Panc1 (cell line): ENCODE results near the gene BABAM2. TPM values are rescaled to one million over a fixed set of nuclear protein-coding genes. Genes with fewer than 3 reads are reported as not detected.

Source experiments
- ATAC-seq: fragments of 200-7000 bp; cut with Tn5 transposase; 2 replicates; pipeline ENCODE4 v1.9.1; 2020; ENCODE audit warnings: mild to moderate bottlenecking, moderate library complexity
- BruUV-seq: library from RNA; stranded (reverse); fragments of 400-500 nt; replicated peaks from 2 replicates; lab custom pipeline; 2021; lab: Mats Ljungman, UMichigan
- CTCF ChIA-PET: fragments of 300-600 bp; sonication (Branson Sonifier 250); formaldehyde crosslinking; loops from one replicate; lab custom pipeline; 2022; ENCODE audit warnings: antibody characterized with exemption; lab: Charles Lee
- POLR2A ChIA-PET: fragments of 300-600 bp; sonication (Branson Sonifier 250); formaldehyde crosslinking; loops from one replicate; lab custom pipeline; 2022; ENCODE audit warnings: antibody characterized with exemption; lab: Charles Lee
- DNase-seq: peaks from one replicate; pipeline ENCODE4 v3.0.0-alpha.2; 2010; ENCODE audit warnings: low read depth, low spot score
- H3K27ac ChIP-seq: 2 replicates; pipeline ENCODE4 v1.5.1; 2011; ENCODE audit warnings: mild to moderate bottlenecking, low read length, inconsistent platforms
- H3K27me3 ChIP-seq: fragments of 200-500 bp; sonication (Bioruptor generic); 2 replicates; pipeline ENCODE4 v1.6.0; 2014; ENCODE audit warnings: low read length, inconsistent platforms; ENCODE audit not compliant: control insufficient read depth, insufficient read depth
- H3K36me3 ChIP-seq: fragments of 200-500 bp; sonication (Bioruptor generic); 2 replicates; pipeline ENCODE4 v1.5.1; 2014; ENCODE audit warnings: inconsistent platforms, mild to moderate bottlenecking, low read length, moderate library complexity; ENCODE audit not compliant: control insufficient read depth, insufficient read depth
- H3K4me1 ChIP-seq: 2 replicates; pipeline ENCODE4 v1.5.1; 2011; ENCODE audit warnings: inconsistent platforms, mild to moderate bottlenecking, low read length, moderate library complexity; ENCODE audit not compliant: control insufficient read depth, insufficient read depth
- H3K4me3 ChIP-seq, 2 experiments: 2 replicates each; pipeline ENCODE4 v1.5.1; 2011 to 2012; ENCODE audit warnings: low read depth in 2 of 2, low read length in 2 of 2, mild to moderate bottlenecking in 2 of 2, inconsistent platforms in 1 of 2, moderate library complexity in 1 of 2
- H3K9me3 ChIP-seq: fragments of 200-500 bp; sonication (Bioruptor generic); 2 replicates; pipeline ENCODE4 v1.5.1; 2014; ENCODE audit warnings: low read depth, mild to moderate bottlenecking, inconsistent platforms, low read length, moderate library complexity; ENCODE audit not compliant: control insufficient read depth, insufficient read depth
- CTCF ChIP-seq: fragments of 450-650 bp; IDR thresholded peaks from 2 replicates; pipeline ENCODE4 v1.5.1; 2017; ENCODE audit warnings: mild to moderate bottlenecking
- POLR2AphosphoS5 ChIP-seq: IDR thresholded peaks from 2 replicates; pipeline ENCODE4 v1.6.1; 2012; ENCODE audit warnings: mild to moderate bottlenecking, low read depth, low read length, moderate library complexity
- REST ChIP-seq, 2 experiments: IDR thresholded peaks; 2 replicates each; pipeline ENCODE4 v1.6.1; 2011 to 2012; ENCODE audit warnings: low read depth in 2 of 2, control low read depth in 1 of 2, low read length in 1 of 2, mild to moderate bottlenecking in 1 of 2, moderate library complexity in 1 of 2; ENCODE audit not compliant: insufficient read depth in 1 of 2
- SIN3A ChIP-seq: IDR thresholded peaks from 2 replicates; pipeline ENCODE4 v1.6.1; 2012; ENCODE audit warnings: low read depth, mild to moderate bottlenecking, low read length, moderate library complexity, borderline replicate concordance; ENCODE audit not compliant: insufficient read depth
- TCF7L2 ChIP-seq: IDR thresholded peaks from 2 replicates; pipeline ENCODE4 v1.6.1; 2011; ENCODE audit warnings: mild to moderate bottlenecking, low read depth, low read length, inconsistent platforms
- in situ Hi-C: cut with HindIII; loops from 2 replicates; pipeline ENCODE4 v1.10.0; 2016; ENCODE audit warnings: low sequenced_read_pairs, low pct_unique_long_range_greater_than_20kb
- intact Hi-C: fragments of 100-400 bp; cut with micrococcal nuclease; formaldehyde crosslinking; loops from one replicate; pipeline ENCODE4 v1.10.0; 2022; ENCODE audit not compliant: unreplicated experiment
- total RNA-seq: library from RNA; stranded (reverse); gene quantifications from one replicate; pipeline ENCODE4 v1.2.1, GENCODE V29; 2021; ENCODE audit not compliant: unreplicated experiment

BABAM2 gene
- total RNA-seq, 1 experiment from 2014 or later, result 31.2 TPM

GRCh38 chr2:28267282-28267681 is 376.8 kb downstream of the BABAM2 start:
- no TSS peak for BruUV-seq

GRCh38 chr2:28268386-28268785 is 377.9 kb downstream of the BABAM2 start:
- TF ChIP-seq TCF7L2 (no peak), REST (IDR thresholded peaks at IDR 0.05; ENCODE audit: insufficient read depth in 1 of 2, low read depth in 2 of 2, low read length in 1 of 2) (no peak), SIN3A (no peak), CTCF (no peak), POLR2AphosphoS5 (no peak)
- Histone ChIP-seq H3K9me3 (no peaks in the 10 kb centered on the region), H3K4me3 (no peak overlapping the region), H3K27ac (peak overlapping the region; percentile 76), H3K4me1 (peaks cover 38% of the 10 kb centered on the region), H3K36me3 (no peaks in the 10 kb centered on the region), H3K27me3 (no peaks in the 10 kb centered on the region)
- DNase-seq, result no peak
- in situ Hi-C loops, result no loop called here
- no peak for ATAC-seq
- intact Hi-C loops, result no loop called here
- ChIA-PET CTCF (no interaction called here), POLR2A (no interaction called here)
- no TSS peak for BruUV-seq

More at GRCh38 chr2:28267282-28267681, 376.8 kb downstream of the BABAM2 start:
- TF ChIP-seq CTCF (no peak), TCF7L2 (no peak), REST (IDR thresholded peaks at IDR 0.05; ENCODE audit: insufficient read depth in 1 of 2, low read depth in 2 of 2, low read length in 1 of 2) (no peak), SIN3A (no peak), POLR2AphosphoS5 (no peak)
- POLR2A ChIA-PET, result no interaction called here
- Histone ChIP-seq H3K9me3 (no peaks in the 10 kb centered on the region), H3K27ac (no peak overlapping the region), H3K36me3 (no peaks in the 10 kb centered on the region), H3K4me3 (no peak overlapping the region), H3K27me3 (no peaks in the 10 kb centered on the region), H3K4me1 (peaks cover 38% of the 10 kb centered on the region)
- intact Hi-C loops (no loop called here), in situ Hi-C loops (no loop called here)
- CTCF ChIA-PET, result no interaction called here
- ATAC-seq (no peak), DNase-seq (no peak)
